Activated gamma-delta T cell treated with Interleukin-2 at 50 U/mL for 16 hours (primary cell): ENCODE data around the gene SAA4.
"Not testable (repeated sequence)": the region's sequence is repeated elsewhere in the genome, so short reads cannot be mapped to it uniquely, and the experiment has no call there.

ENCODE experiments used
- DNase-seq: peaks from one replicate; pipeline ENCODE4 v3.0.0-alpha.2; 2020

Gene SAA4, protein sequence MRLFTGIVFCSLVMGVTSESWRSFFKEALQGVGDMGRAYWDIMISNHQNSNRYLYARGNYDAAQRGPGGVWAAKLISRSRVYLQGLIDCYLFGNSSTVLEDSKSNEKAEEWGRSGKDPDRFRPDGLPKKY

DNA sequence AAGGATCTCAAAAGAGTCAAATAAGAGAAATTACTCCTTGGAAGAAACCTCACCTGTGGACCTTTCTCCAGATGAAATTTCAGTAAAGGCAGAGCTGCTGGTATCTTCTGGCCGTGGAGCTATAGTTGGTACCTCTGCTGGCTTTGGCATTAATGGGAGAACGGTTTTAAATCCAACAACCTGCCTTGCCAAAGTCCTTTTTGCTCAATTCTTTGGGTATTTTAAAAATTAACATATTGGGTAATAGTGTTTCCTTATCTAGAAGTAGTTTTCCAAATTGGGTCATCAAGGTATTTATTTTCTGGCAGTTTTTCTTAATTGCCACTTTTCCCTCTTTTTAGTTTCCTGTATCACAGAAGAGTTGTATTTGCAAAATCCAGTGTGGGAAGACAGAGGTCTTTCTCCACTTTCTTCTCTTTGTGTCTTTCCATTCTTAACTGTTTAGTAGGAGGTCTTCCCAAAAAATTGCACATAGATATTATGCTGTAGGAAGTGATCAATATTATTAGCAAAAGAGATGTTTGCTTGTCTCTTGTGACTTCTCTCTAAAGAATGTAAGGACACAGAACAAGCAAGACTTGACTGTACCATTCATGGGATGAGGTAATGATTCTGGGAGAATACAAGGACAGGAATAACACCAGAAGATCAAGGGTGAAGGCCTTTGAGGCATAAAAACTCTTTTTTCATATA lies at the start of gene SAA4:
TSS of gene SAA4 (minus strand) at position 139 of the 693 bp plus-strand sequence. CDS start 876 bp downstream, outside the sequence.
- DNase-seq: no peak

DNA sequence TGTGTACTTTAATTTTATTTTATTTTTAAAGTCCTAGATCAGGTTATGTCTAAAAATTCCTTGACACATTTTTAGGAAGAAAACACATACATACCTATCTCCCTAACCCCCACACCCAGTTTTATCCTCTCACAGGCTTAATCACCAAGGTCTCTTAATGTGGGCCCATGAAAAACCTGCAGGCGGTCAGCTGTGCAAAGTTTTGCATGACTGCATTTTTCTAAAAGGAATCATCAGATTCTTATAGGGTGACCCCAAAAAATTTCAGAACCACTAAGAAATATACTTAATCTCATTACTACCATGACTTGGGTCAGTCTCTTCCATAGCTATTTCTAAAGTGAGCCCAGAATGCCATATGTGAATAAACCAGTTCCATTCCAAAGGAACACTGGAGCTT lies 49.2 kb upstream of the SAA4 start:
- no peak for DNase-seq

DNA sequence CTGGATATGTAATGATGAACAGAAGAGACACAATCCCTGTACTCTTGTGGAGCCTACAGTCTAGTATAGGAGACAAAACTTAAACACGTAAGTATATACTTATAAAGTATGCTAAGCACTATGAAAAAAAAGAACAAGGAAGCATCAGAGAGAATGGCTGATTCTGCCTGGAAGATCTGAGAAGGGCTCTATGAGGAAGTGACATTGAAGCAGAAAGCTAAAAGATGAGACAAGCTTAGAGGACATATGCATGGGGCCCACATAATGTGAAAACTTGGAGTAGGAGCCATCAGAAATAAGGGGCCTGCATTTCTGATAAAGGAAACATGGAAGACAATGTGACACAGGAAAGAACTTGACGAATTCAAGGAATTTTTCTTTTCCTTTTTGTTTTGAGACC lies 46.0 kb upstream of the SAA4 start:
- no peak for DNase-seq

DNA sequence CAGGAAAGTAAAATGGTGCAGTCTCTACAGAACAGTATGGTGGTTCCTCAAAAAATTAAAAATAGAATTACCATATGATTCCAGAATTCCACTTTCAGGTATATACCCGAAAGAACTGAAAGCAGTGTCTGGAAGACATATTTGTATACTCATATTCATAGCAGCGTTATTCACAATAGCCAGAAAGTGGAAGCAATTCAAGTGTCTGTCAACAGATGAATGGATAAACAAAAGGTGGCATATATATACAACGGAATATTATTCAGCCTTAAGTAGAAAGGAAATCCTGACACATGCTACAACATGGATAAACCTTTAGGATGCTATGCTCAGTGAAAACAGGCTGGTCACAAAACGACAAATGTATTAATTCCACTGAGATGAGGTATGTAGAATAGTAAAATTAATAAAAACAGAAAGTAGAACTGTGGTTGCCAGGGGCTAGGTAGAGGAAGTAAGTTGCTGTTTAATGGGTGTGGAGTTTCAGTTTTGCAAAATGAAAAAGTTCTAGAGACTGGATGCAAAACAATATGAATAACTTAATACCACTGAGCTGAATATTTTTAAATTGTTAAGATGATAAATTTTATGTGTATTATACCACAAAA lies 43.9 kb upstream of the SAA4 start:
- no peak for DNase-seq

DNA sequence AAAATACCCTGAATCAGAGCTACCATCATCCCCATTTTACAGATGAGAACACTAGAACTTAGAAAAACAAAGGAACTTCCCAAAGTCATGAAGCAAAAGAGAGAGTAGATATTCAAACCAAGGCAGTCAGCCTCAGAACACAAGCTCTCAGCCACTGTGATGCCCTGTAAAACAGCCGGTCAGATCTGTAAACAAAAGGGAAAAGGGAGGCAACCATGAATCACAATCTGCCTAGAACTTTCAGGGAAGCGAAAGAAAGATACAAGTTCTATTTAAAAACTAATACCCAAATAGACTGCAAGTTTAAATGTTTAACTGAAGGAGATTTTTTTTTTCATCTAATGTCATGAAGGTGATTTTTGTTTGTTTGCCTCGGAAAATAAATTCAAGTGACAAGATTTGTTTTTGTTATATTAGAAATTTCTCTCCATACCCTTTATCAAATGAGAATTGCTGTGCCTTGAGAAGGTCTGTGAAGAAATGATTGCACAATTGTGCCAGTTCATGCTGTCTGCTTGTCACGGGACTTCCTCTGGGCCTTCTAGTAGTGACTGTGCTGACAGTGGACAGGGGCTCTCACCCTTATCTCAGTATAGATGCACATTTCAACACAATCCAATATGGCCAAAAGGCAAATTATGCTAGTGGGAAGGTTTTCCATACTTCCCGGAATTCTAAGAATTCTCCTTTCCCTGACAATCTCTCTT lies 41.1 kb upstream of the SAA4 start:
- no peak for DNase-seq

DNA sequence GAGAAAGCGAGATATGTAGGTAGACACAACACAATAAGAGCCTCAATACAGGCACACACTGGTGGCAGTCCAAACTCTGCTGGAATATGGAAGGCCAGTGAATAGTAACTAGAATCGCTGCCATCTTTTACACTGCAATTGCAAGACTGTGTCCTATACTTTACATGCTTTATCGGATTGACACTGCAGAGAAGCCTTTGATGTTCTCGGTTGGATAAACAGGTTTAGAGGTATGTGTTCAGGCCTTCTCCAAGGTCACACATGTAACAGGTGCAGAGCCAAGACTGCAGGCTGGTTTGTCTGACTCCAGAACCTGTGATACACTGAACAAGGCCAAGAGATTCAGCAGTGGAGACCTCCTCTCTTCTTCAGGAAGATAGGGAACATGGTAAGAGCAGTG lies 34.6 kb upstream of the SAA4 start:
- no peak for DNase-seq

DNA sequence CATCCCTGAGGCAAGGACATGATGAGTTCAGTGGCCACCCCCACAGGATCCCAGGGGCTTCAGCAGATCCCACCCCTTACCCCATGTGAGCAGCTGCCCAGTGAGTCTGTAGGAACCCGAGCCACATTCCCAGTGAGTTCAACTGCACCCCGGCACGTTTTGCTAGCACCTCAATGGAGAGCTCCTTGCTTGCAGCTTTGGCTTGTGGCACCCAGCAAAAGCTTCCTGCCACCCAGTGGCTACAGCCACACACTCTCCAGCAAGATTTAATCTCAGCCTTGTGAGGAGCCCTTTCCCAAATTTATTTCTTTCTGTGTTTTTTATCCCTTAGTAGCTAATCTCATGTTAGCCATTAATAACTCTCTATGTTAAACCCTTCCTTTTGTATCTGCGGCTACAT lies 33.5 kb upstream of the SAA4 start:
- DNase-seq: no peak

DNA sequence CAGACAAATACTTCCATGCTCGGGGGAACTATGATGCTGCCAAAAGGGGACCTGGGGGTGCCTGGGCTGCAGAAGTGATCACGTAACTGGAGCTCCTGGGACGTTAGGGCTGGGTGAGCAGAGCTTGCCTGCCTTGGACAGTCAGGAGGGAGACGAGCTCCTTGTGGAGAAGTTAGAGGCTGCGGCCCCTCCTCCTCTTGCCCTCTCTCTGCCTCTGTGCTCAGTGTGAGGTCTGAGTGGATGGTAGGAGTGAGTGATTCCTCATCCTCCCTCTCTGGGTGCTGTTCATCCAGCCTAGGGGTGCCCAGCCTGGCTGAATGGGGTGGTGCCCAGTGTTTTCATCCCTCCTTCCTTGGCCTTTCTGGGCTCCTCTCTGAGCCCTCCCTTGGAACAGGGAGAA lies 32.6 kb upstream of the SAA4 start:
- DNase-seq: not testable (repeated sequence)

DNA sequence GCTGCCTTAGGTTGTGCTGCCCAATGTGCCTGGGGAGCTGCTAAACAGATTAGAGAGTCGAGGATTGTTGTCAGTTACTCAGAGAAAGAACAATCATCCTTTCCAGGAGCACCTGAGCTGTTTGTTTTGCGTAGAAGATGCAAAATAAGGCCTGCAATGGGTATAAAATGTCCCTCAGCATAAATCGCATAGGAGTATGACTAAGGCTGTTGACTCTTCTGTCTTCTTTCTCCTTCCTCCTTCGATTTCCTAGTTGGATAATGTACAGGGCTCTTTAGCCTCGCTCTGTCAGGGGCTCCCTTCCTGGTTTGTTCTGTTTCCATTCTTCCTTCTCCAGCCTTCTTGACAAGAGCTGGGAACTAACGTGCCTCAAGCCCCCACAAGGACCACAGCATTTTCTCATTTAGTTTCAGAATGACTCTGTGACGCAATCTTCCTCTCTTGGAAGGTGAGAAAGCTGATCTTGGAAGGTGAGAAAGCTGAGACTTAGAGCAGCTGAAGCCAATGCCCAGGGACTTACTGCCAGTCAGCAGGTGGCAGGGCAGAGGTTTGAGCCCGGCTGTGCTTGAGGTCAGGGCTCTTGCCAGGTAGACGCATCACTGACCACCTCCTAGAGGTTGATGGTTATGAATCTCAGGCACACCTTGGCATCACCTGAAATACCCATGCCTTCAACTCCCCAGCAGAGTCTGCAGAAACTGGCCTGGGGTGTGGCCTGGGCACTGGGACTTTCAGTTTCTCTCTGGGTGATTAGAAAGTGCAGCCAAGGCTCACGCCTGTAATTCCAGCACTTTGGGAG lies 30.9 kb upstream of the SAA4 start:
- DNase-seq: not testable (repeated sequence)

DNA sequence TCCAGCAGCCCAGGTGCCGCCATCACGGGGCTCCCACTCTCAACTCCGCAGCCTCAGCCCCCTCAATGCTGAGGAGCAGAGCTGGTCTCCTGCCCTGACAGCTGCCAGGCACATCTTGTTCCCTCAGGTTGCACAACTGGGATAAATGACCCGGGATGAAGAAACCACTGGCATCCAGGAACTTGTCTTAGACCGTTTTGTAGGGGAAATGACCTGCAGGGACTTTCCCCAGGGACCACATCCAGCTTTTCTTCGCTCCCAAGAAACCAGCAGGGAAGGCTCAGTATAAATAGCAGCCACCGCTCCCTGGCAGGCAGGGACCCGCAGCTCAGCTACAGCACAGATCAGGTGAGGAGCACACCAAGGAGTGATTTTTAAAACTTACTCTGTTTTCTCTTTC lies 29.3 kb upstream of the SAA4 start, which contains the start of gene SAA1:
TSS of gene SAA1 (plus strand) at position 316 of the 400 bp plus-strand sequence. CDS start 624 bp downstream, outside the sequence.
- DNase-seq: no peak

DNA sequence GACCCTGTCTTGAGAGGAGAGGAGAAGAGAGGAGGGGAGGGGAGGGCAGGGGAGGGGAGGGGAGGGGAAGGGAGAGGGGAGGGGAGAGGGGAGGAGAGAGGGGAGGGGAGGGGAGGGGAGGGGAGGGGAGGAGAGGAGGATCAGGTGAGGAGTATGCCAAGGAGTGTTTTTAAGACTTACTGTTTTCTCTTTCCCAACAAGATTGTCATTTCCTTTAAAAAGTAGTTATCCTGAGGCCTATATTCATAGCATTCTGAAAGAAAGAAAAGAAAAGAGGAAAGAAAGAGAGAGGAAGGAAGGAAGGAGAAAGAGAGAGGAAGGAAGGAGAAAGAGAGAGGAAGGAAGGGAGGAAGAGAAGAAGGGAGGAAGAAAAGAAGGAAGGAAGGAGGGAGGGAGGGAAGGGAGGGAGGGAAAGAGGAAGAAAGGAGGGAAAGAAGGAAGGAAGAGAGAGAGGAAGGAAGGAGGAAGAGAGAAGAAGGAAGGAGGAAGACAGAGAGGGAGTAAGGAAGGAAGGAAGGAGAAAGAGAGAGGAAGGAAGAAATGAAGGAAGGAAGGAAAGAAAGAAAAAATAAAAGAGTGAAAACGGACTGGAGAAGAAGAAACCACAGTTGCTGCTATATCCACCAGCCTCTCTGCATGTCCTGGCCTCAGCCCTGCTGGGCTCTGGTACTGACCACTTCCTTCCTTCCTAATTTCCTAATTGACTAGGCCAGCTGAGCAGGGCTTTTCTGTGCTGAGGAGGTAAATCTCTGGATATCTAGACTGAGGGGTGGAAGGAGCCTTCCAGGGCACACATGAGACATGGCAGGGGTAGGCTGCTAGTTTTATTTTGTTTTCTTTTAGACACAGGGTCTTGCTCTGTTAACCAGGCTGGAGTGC lies 28.3 kb upstream of the SAA4 start:
- no peak for DNase-seq

DNA sequence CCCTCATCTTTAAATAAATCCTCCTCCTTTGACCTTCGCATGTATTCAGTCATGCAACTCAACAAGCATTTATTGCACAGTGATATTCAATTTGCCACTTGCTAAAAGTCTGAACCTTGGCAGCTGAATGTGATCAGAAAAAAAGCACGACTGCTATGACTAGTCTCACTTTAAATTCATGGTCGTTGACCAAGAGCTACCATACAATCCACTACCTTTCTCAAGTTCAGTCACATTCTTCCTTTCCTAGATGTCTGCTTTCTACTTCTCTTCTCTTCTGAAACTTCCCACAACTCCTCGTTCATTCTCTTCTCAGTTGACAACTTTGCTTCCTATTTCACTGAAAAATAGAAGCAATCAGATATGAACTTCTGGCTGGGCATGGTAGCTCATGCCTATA lies 27.4 kb upstream of the SAA4 start:
- DNase-seq: no peak

DNA sequence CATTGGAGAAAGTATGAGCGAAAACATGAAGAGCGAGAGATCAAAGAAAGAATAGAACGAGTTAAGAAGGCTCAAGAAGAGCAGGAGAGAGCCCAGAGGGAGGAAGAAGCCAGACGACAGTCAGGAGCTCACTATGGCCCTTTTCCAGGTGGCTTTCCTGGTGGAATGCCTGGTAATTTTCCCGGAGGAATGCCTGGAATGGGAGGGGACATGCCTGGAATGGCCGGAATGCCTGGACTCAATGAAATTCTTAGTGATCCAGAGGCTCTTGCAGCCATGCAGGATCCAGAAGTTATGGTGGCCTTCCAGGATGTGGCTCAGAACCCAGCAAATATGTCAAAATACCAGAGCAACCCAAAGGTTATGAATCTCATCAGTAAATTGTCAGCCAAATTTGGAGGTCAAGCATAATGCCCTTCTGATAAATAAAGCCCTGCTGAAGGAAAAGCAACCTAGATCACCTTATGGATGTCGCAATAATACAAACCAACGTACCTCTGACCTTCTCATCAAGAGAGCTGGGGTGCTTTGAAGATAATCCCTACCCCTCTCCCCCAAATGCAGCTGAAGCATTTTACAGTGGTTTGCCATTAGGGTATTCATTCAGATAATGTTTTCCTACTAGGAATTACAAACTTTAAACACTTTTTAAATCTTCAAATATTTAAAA lies 26.2 kb upstream of the SAA4 start:
- DNase-seq: not testable (repeated sequence)

DNA sequence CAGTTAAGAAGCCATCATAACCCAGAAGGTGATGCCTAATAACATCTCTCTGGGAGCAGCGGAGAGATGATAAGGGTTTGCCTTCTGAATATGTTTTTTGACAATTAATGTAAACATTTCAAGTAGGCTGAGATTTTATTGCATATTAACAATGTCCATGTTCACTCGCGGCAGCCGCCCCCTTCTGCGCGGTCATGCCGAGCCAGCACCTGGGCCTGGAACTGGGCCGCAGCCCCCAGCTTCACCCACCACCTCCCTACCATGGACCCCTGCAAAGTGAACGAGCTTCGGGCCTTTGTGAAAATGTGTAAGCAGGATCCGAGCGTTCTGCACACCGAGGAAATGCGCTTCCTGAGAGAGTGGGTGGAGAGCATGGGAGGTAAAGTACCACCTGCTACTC lies 25.1 kb upstream of the SAA4 start:
- no peak for DNase-seq

DNA sequence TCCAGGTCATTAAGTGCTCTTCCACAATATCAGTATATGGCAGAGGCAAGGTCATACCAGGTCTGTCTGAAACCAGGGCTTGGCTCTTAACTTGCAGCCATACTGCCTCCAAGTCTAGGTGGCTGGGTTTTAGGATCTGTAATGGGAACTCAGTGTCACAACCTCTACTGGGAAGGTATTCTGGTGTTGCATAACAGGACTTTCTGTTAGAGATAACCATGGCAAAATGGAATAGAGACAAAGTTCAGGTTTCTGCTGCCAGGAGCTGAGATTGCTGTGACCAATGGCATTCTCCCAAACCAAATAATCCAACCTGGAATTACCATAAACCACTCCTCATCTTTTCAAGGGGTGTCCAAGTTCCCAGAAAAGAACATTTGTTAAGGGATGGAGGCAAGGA lies 22.7 kb upstream of the SAA4 start:
- DNase-seq: no peak

DNA sequence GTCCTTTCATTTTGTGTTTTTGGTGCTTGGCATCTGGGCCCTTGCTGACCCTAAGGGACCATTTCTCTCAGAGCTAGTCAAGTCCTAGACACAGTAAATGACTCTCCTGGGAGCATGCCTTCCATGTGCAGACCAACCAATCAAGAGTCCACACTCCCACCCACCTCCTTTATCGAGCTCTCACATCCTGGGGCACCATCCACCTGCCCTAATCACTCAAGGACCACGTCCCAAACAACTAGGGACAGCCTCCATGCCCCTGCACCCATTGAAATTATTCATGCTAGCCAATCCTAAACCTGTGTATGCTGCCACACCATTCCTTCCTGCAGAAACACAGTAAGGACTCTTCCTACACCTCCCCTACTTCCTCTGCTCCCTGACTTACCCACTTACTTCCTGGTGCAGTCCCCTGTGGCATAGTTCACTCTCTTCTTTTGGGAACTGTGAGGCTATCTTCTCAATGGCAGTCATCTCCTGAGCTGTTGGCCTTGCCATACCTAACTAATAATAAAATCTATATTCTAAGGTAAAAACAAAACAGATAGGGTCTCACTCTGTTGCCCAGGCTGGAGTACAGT lies 18.3 kb upstream of the SAA4 start:
- no peak for DNase-seq

DNA sequence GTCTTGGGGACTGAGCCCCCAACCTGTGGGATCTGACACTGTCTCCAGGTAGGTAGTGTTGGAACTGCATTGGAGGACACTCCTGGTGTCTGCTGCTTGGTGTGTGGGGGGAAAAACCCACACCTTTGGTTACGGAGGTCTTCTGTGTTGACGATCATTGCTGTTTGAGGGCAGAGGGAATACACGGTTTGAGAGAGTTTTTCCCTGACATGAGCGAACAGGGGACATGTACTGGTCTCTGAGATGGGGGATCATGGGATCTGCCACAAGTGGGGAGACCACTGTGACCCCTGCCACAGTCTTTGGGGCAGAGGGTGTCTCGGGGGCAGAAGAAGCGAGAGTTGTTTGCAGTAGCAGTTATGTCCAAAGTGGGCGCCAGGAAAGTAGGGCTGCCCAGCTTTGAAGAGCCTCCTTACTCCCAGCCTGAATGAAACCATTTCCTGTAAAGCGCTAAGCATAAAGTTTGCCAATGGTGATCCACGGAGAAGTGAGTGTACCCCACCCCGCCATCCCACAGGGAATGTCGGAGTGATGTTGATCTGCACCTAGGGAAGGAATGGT lies 17.3 kb upstream of the SAA4 start:
- no peak for DNase-seq

DNA sequence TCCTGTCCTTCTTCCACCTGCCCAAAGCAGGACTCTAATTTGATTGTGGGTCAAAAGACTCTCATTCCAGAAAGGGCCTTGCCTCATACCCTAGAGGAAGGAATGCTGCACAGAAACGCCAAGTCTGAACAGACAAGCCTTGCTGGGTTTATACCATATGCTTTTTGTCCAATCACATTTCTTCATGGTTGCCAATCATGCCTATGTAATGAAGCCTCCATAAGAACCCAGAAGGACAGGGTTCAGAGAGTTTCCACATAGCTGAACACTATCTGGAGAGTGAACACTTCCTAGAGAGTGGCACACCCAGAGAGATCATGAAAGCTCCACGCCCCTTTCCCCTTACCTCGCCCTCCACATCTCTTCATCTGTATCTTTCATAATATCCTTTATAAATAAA lies 16.6 kb upstream of the SAA4 start:
- DNase-seq: no peak

DNA sequence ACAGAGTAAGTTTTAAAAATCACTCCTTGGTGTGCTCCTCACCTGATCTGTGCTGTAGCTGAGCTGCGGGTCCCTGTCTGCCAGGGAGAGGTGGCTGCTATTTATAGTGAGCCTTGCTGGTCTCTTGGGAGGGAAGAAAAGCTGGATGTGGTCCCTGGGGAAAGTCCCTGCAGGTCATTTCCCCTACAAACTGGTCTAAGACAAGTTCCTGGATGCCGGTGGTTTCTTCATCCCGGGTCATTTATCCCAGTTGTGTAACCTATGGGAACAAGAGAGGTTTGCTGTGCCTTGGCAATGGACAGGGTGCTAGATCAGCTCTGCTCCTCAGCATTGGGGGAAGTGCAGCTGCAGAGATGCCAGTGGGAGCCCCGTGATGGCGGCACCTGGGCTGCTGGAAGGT lies 12.0 kb upstream of the SAA4 start, which contains the start of gene SAA2:
TSS of gene SAA2 (minus strand) at position 108 of the 400 bp plus-strand sequence. CDS start 657 bp downstream, outside the sequence.
- no peak for DNase-seq

DNA sequence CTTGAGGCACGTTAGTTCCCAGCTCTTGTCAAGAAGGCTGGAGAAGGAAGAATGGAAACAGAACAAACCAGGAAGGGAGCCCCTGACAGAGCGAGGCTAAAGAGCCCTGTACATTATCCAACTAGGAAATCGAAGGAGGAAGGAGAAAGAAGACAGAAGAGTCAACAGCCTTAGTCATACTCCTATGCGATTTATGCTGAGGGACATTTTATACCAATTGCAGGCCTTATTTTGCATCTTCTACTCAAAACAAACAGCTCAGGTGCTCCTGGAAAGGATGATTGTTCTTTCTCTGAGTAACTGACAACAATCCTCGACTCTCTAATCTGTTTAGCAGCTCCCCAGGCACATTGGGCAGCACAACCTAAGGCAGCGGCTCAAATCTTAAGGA lies 10.6 kb upstream of the SAA4 start:
- not testable (repeated sequence) for DNase-seq
